Lower leg skin (tissue), 3 donors: ENCODE measurements around the gene ADGRD1.

Source experiments
- POLR2A ChIP-seq, 2 donors: fragments of 450-650 bp; IDR thresholded peaks; one replicate each; pipeline ENCODE4 v1.6.1; 2016 to 2017; ENCODE audit warnings: antibody characterized with exemption in 2 of 2, mild to moderate bottlenecking in 1 of 2, moderate library complexity in 1 of 2
- TF ChIP-seq, protein P1 (sequence below), 3 donors: fragments of 450-650 bp; IDR thresholded peaks; one replicate each; pipeline ENCODE4 v1.5.1; 2016; ENCODE audit warnings: antibody characterized with exemption in 3 of 3, mild to moderate bottlenecking in 3 of 3, moderate library complexity in 2 of 3

- TF ChIP-seq, protein P1, sequence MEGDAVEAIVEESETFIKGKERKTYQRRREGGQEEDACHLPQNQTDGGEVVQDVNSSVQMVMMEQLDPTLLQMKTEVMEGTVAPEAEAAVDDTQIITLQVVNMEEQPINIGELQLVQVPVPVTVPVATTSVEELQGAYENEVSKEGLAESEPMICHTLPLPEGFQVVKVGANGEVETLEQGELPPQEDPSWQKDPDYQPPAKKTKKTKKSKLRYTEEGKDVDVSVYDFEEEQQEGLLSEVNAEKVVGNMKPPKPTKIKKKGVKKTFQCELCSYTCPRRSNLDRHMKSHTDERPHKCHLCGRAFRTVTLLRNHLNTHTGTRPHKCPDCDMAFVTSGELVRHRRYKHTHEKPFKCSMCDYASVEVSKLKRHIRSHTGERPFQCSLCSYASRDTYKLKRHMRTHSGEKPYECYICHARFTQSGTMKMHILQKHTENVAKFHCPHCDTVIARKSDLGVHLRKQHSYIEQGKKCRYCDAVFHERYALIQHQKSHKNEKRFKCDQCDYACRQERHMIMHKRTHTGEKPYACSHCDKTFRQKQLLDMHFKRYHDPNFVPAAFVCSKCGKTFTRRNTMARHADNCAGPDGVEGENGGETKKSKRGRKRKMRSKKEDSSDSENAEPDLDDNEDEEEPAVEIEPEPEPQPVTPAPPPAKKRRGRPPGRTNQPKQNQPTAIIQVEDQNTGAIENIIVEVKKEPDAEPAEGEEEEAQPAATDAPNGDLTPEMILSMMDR (IDR thresholded peaks at IDR 0.05) = no peak
- TF ChIP-seq POLR2A (IDR thresholded peaks at IDR 0.05) = no peak
Measured at GRCh38 chr12:131118371-131118770, 164.7 kb downstream of the ADGRD1 start.
